Heart left ventricle (tissue), 16 donors: ENCODE data around the gene RPS6KA2. TPM values are rescaled to one million over a fixed set of nuclear protein-coding genes. Genes with fewer than 3 reads are reported as not detected.
"Not testable (repeated sequence)": the region's sequence is repeated elsewhere in the genome, so short reads cannot be mapped to it uniquely, and the experiment has no call there.

Source experiments
- ATAC-seq, 4 donors: fragments of 200-7000 bp; cut with Tn5 transposase; one replicate each; pipeline ENCODE4 v1.9.1; 2020 to 2022; ENCODE audit warnings: moderate library complexity in 4 of 4, mild to moderate bottlenecking in 3 of 4, moderate number of reproducible peaks in 1 of 4
- DNase-seq, 5 donors: peaks; one replicate each; pipeline ENCODE4 v3.0.0-alpha.2; 2020
- H3K27ac ChIP-seq, 12 donors: fragments of 200-600 bp; sonication (generic) in 4 of 12; one replicate each; pipeline versions ENCODE4 v1.5.0 to v1.8.0; 2016 to 2022; ENCODE audit warnings: mild to moderate bottlenecking in 2 of 12
- H3K27me3 ChIP-seq, 9 donors: fragments of 200-600 bp; sonication (generic) in 2 of 9; one replicate each; pipeline versions ENCODE4 v1.5.1 to v1.8.0; 2016 to 2022; ENCODE audit warnings: mild to moderate bottlenecking in 3 of 9
- H3K36me3 ChIP-seq, 9 donors: fragments of 200-600 bp; sonication (generic) in 2 of 9; one replicate each; pipeline versions ENCODE4 v1.5.0 to v1.8.0; 2018 to 2022; ENCODE audit warnings: mild to moderate bottlenecking in 2 of 9
- H3K4me1 ChIP-seq, 12 donors: fragments of 200-600 bp; sonication (generic) in 4 of 12; one replicate each; pipeline versions ENCODE4 v1.5.0 to v1.8.0; 2016 to 2022; ENCODE audit warnings: mild to moderate bottlenecking in 3 of 12
- H3K4me3 ChIP-seq, 12 donors: fragments of 200-600 bp; sonication (generic) in 4 of 12; one replicate each; pipeline versions ENCODE4 v1.5.0 to v1.8.0; 2017 to 2022; ENCODE audit warnings: mild to moderate bottlenecking in 9 of 12, moderate library complexity in 4 of 12
- H3K9me3 ChIP-seq, 12 donors: fragments of 200-600 bp; sonication (generic) in 4 of 12; one replicate each; pipeline versions ENCODE4 v1.5.0 to v1.8.0; 2016 to 2022; ENCODE audit warnings: mild to moderate bottlenecking in 1 of 12
- POLR2A ChIP-seq, 2 donors: fragments of 450-650 bp; IDR thresholded peaks; one replicate each; pipeline ENCODE4 v1.6.1; 2017; ENCODE audit warnings: antibody characterized with exemption in 2 of 2, mild to moderate bottlenecking in 2 of 2, moderate library complexity in 2 of 2
- WGBS, 4 donors: extraction: QIAGEN DNeasy Blood & Tissue Kit in 2 of 4; methylation state at CpG; one replicate each; pipeline versions ENCODE4 v1.1.5 to v1.1.7; 2013 to 2018; 5-methylcytosine and 5-hydroxymethylcytosine counted together
- intact Hi-C, 10 donors: fragments of 100-400 bp; cut with DNase I; formaldehyde crosslinking; loops; one replicate each; pipeline versions ENCODE4 v1.11.1 to v1.14.2; 2022
- polyA plus RNA-seq, 2 donors: library from polyadenylated mRNA; stranded (reverse); fragments of 200-250 nt; gene quantifications; one replicate each; pipeline ENCODE4 v1.2.3, GENCODE V29; 2013
- total RNA-seq, 9 donors: library from RNA; depleted of rRNA in 2 of 9; stranded (reverse); fragments of >200 nt in 2 of 9; fragmentation: NEBNext Ultra II Directional in 3 of 9; extraction: Animal tissue kit (Norgen Biotek cat#: 25700) in 3 of 9; gene quantifications; one replicate each; pipeline versions ENCODE4 v1.1.0 to v1.2.4, GENCODE V29; 2016 to 2023
- TF ChIP-seq, protein P1 (sequence below), 12 donors: fragments of 200-600 bp; sonication (generic) in 4 of 12; IDR thresholded peaks; one replicate each; pipeline versions ENCODE4 v1.5.0 to v1.8.0; 2018 to 2022; ENCODE audit warnings: antibody characterized with exemption in 12 of 12, mild to moderate bottlenecking in 5 of 12
- donor health status: ischemic (EF 13 %, LVEDD 7.1; RV severe dilation, severe dysfunction).
- donor health status: healthy with polysubstance abuse.
- donor health status: DM: no; HTN: yes; CAD: no.
- donor health status: DM: no; HTN: no; CAD: no.
- donor health status: ischemic (EF 25% LVEDD 6.9; RV normal size, moderate dysfunction).
- donor health status: ischemic (EF 25% LVEDD 5.7; RV mildly dilated, moderate dysfunction).
- donor health status: healthy.
- donor health status: DM: yes; HTN: yes; CAD: no.
- donor health status: ischemic (EF 35%, LVEDD 5.7; RV mildly dilated, moderate dysfunction).
- donor health status: nonischemic (EF 11% LVEDD 7.7; RV severe dilation, severe dysfunction).
- donor health status: DM: yes; HTN: yes; CAD: no.
- donor health status: PGD.
- donor health status: ischemic (EF 29% LVEDD 5.4; RV normal size, mild dysfunction).
- donor health status: nonischemic (EF 23%, LVEDD 6.1; RV moderate dilation, normal function).

Gene RPS6KA2
- total and polyA plus RNA-seq, 11 donors, result 23.0 to 171 (median 91.6) TPM

DNA sequence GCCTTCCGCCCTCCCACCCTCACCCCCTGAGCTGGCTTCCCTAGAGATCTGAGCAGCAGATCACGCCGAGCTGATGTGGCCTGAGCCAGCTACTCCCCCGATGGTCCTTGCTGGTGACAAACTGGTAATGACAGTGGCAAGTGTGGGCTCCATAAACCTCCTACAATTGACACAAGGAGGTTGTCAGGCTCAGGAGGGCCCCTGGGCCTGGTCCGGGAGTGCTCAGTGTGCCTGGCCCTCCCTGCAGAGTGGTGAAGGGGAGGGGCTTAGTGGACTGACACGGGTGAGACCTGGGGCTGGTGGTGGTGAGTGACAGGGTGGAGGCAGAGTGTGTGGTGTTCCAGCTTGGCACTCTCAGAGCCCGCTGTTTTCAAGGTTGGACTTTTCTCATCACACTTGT, 221.7 kb downstream of the RPS6KA2 start:
- no peak for TF ChIP-seq POLR2A (IDR thresholded peaks at IDR 0.05)
- TF ChIP-seq, protein P1, sequence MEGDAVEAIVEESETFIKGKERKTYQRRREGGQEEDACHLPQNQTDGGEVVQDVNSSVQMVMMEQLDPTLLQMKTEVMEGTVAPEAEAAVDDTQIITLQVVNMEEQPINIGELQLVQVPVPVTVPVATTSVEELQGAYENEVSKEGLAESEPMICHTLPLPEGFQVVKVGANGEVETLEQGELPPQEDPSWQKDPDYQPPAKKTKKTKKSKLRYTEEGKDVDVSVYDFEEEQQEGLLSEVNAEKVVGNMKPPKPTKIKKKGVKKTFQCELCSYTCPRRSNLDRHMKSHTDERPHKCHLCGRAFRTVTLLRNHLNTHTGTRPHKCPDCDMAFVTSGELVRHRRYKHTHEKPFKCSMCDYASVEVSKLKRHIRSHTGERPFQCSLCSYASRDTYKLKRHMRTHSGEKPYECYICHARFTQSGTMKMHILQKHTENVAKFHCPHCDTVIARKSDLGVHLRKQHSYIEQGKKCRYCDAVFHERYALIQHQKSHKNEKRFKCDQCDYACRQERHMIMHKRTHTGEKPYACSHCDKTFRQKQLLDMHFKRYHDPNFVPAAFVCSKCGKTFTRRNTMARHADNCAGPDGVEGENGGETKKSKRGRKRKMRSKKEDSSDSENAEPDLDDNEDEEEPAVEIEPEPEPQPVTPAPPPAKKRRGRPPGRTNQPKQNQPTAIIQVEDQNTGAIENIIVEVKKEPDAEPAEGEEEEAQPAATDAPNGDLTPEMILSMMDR (IDR thresholded peaks at IDR 0.05), result no peak
- intact Hi-C loops, result no loop called here
- H3K9me3 ChIP-seq, result no peaks in the 10 kb centered on the region
- WGBS, 4 donors, result 68 to 73% (median 70%) methylated on average over 5 to 7 of the region's 7 CpGs
- peaks cover 0 to 6% (median 0%) of the 10 kb centered on the region in 9 donors for H3K36me3 ChIP-seq
- no peak overlapping the region for H3K27ac ChIP-seq
- H3K4me1 ChIP-seq, result no peaks in the 10 kb centered on the region
- DNase-seq, result no peak
- H3K27me3 ChIP-seq, result peaks cover 0 to 6% (median 0%) of the 10 kb centered on the region in 9 donors
- no peak overlapping the region for H3K4me3 ChIP-seq
- ATAC-seq, result no peak

DNA sequence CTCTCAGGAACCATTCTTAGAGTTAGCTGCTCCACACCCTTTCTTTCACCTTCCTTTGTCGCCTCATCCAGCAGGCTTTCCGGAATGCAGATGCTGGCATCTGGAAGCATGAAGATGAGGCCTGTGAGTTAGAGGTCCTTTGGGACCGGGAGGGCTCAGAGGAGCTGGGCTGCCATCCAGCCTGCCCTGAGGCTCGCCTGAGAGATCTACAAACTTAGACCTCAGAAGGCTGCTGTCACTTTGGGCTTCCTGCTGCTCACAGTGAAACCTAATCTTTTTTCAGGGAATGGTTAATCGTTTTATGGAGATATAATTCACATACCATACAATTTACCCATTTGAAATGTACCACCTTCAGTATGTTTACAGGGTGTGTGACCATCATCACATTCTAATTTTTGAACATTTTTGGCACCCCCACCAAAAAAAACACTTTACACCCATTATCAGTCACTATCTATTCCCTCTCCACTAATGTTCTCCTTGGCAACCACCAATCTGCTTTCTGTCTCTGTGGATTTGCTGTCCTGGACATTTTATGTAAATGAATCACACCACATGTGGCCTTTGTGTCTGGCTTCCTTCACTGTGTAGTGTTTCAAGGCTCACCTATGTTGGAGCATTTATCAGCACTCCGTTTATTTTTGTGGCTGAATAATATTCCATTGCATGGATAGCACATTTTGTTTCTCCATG, 224.3 kb downstream of the RPS6KA2 start:
- Histone ChIP-seq H3K9me3 (no peaks in the 10 kb centered on the region), H3K4me1 (no peaks in the 10 kb centered on the region), H3K27me3 (peaks cover 0 to 6% (median 0%) of the 10 kb centered on the region in 9 donors), H3K36me3 (no peaks in the 10 kb centered on the region), H3K27ac (no peak overlapping the region), H3K4me3 (no peak overlapping the region)
- WGBS, 4 donors, result 42 to 46% (median 43%) methylated on average over 6 of the region's 6 CpGs
- DNase-seq (no peak), ATAC-seq (no peak)
- intact Hi-C loops, result loop anchor here in 7 of 10 donors (5.0 kb wide), 4 partner anchors 90 to 515 kb away; no protein-coding TSS in a partner anchor
- TF ChIP-seq, protein P1 (IDR thresholded peaks at IDR 0.05), result no peak
- TF ChIP-seq POLR2A (IDR thresholded peaks at IDR 0.05), result no peak

DNA sequence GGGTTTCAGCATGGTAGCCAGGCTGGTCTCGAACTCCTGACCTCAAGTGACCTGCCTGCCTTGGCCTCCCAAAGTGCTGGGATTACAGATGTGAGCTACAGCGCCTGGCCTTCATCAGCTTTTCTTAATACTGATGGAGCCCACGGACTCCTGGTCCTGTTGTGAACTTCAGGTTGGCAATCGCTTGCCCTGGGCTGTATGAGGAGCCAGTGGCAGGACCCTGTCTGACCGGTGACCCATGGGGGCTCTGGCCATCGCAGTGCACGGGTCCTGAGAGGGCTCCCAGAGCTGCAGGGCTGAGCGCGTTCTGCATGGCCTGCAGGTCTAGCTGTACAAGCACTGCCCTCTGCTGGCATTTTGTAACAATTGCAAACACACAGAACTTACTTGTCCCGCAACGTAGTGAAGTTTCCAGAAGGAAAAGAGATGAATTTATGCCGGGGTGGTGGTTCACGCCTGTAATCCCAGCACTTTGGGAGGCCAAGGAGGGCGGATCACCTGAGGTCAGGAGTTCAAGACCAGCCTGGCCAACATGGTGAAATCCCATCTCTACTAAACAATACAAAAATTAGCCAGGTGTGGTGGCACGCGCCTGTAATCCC, 226.3 kb downstream of the RPS6KA2 start:
- 24 to 31% (median 28%) methylated on average over 15 to 16 of the region's 16 CpGs for WGBS, 4 donors
- intact Hi-C loops, result loop anchor here (1.0 to 5.0 kb wide), 9 partner anchors 87 to 513 kb away; no protein-coding TSS in a partner anchor
- not testable (repeated sequence) for H3K36me3 ChIP-seq, H3K4me3 ChIP-seq, H3K4me1 ChIP-seq, H3K9me3 ChIP-seq, H3K27ac ChIP-seq
- DNase-seq (peak; percentile 62 to 77 (median 71)), ATAC-seq (peak; percentile 77 to 87 (median 78))
- H3K27me3 ChIP-seq, result peaks cover 0 to 12% (median 0%) of the 10 kb centered on the region in 9 donors
- TF ChIP-seq, protein P1 (IDR thresholded peaks at IDR 0.05), result peak; percentile 61 to 91 (median 80)

DNA sequence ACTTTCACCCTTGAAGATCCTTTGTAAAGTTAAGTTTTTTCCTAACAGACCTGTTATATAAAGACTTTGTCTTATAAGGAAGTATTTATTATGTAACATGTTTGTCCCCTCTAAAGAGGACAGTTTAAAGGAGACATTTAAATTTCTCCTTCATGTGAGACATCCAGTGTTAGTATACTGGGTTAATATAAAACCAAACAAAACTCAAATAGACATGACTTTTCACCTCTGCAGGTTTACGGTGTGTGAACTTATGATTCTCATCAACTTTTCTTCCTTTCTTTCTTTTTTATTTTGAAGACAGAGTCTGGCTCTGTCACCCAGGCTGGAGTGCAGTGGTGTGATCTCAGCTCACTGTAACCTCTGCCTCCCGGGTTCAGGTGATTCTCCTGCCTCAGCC, 226.9 kb downstream of the RPS6KA2 start:
- ATAC-seq (no peak), DNase-seq (no peak)
- no peaks in the 10 kb centered on the region for H3K36me3 ChIP-seq
- H3K27me3 ChIP-seq, result peaks cover 0 to 12% (median 0%) of the 10 kb centered on the region in 9 donors
- intact Hi-C loops, result loop anchor here (1.0 to 5.0 kb wide), 9 partner anchors 87 to 513 kb away; no protein-coding TSS in a partner anchor
- H3K9me3 ChIP-seq, result no peaks in the 10 kb centered on the region
- no peak overlapping the region for H3K27ac ChIP-seq
- 87 to 92% (median 88%) methylated on average over 2 of the region's 2 CpGs for WGBS, 4 donors
- no peak overlapping the region for H3K4me3 ChIP-seq
- TF ChIP-seq, protein P1 (IDR thresholded peaks at IDR 0.05), result no peak
- TF ChIP-seq POLR2A (IDR thresholded peaks at IDR 0.05), result no peak
- no peaks in the 10 kb centered on the region for H3K4me1 ChIP-seq
